Hepatocyte (in vitro differentiated cells): Measurements from ENCODE around the gene TBX15. TPM values are rescaled to one million over a fixed set of nuclear protein-coding genes. Genes with fewer than 3 reads are reported as not detected.

Experiments
- DNase-seq: peaks from one replicate; pipeline ENCODE4 v3.0.0-alpha.2; 2016; ENCODE audit warnings: low spot score
- H2AFZ ChIP-seq: fragments of 200-600 bp; sonication (generic); 2 replicates; pipeline ENCODE4 v1.6.0; 2016; ENCODE audit warnings: antibody characterized with exemption, mild to moderate bottlenecking
- H3K27ac ChIP-seq: fragments of 200-600 bp; sonication (generic); 2 replicates; pipeline ENCODE4 v1.5.1; 2016; ENCODE audit warnings: mild to moderate bottlenecking
- H3K27me3 ChIP-seq: fragments of 200-600 bp; sonication (generic); 2 replicates; pipeline ENCODE4 v1.6.1; 2016
- H3K36me3 ChIP-seq: fragments of 200-600 bp; sonication (generic); replicated peaks from 2 replicates; pipeline ENCODE4 v1.5.1; 2016; ENCODE audit warnings: low read depth; ENCODE audit not compliant: insufficient read depth
- H3K4me1 ChIP-seq: fragments of 200-600 bp; sonication (generic); 2 replicates; pipeline ENCODE4 v1.5.1; 2016; ENCODE audit warnings: mild to moderate bottlenecking, moderate library complexity; ENCODE audit not compliant: insufficient read depth
- H3K4me2 ChIP-seq: fragments of 200-600 bp; sonication (generic); 2 replicates; pipeline ENCODE4 v1.6.0; 2016
- H3K4me3 ChIP-seq: fragments of 200-600 bp; sonication (generic); 2 replicates; pipeline ENCODE4 v1.5.1; 2016; ENCODE audit warnings: mild to moderate bottlenecking
- H3K79me2 ChIP-seq: fragments of 200-600 bp; sonication (generic); 2 replicates; pipeline ENCODE4 v1.6.0; 2017; ENCODE audit warnings: mild to moderate bottlenecking
- H3K9me2 ChIP-seq: fragments of 200-600 bp; sonication (generic); replicated peaks from 2 replicates; pipeline ENCODE4 v1.6.0; 2017; ENCODE audit warnings: mild to moderate bottlenecking; ENCODE audit not compliant: insufficient read depth
- H3K9me3 ChIP-seq: fragments of 200-600 bp; sonication (generic); 2 replicates; pipeline ENCODE4 v1.5.1; 2016; ENCODE audit warnings: low read depth, mild to moderate bottlenecking
- H4K20me1 ChIP-seq: fragments of 200-600 bp; sonication (generic); 2 replicates; pipeline ENCODE4 v1.6.0; 2016; ENCODE audit warnings: mild to moderate bottlenecking; ENCODE audit not compliant: insufficient read depth, poor library complexity, severe bottlenecking
- CTCF ChIP-seq: fragments of 200-600 bp; sonication (generic); IDR thresholded peaks from 2 replicates; pipeline ENCODE4 v1.5.1; 2016; ENCODE audit warnings: antibody characterized with exemption, mild to moderate bottlenecking; ENCODE audit not compliant: poor library complexity
- EZH2 ChIP-seq: fragments of 200-600 bp; sonication (generic); IDR thresholded peaks from 2 replicates; pipeline ENCODE4 v1.6.1; 2016; ENCODE audit warnings: antibody characterized with exemption, mild to moderate bottlenecking, borderline replicate concordance
- EZH2phosphoT487 ChIP-seq: fragments of 200-600 bp; sonication (generic); IDR thresholded peaks from one replicate; pipeline ENCODE4 v1.6.1; 2018; ENCODE audit warnings: antibody characterized with exemption, mild to moderate bottlenecking, low read depth, moderate library complexity; ENCODE audit not compliant: unreplicated experiment, severe bottlenecking
- WGBS: methylation state at CpG from one replicate; pipeline ENCODE4 v1.1.6; 2016; ENCODE audit warnings: low lambda C conversion rate; ENCODE audit errors: missing lambda C conversion rate; 5-methylcytosine and 5-hydroxymethylcytosine counted together
- polyA plus RNA-seq: library from polyadenylated mRNA; unstranded; fragments of >200 nt; fragmentation: Nextera tagmentation; extraction: Ambion mirVana; gene quantifications from 2 replicates; pipeline ENCODE4 v1.2.1, GENCODE V29; 2016
- total RNA-seq: library from RNA; depleted of rRNA; stranded (reverse); fragments of >200 nt; gene quantifications from 2 replicates; pipeline ENCODE4 v1.2.3, GENCODE V29; 2014

Gene TBX15
- total and polyA plus RNA-seq, 2 experiments from 2014 or later: 1.6 to 3.8 TPM

DNA sequence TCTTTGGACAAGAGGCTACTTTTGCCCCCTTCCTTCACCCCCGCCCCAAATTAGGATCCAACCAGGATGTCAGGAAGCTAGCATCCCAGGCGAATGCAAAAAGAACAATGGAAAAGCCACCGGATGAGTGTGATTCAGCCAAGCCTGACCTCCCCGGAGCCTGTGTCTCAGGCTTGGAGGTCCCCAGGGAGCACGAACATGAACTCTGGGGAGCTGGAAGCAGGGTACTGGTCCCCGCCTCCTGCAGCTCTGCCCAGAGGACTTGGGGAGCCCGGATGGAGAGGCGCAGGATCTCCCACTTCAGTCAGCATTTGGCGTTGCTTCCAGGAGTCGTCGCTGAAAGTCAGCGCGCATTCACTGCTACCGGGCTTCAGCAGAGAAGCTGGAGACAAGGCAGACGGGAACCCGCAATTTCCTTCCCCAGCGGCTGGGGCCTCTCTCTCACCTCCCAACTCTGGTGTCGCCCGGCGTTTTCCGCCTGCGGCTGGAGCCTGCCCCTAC is 1.8 kb upstream of the TBX15 start:
- peaks cover 99% of the 10 kb centered on the region for H3K27me3 ChIP-seq

GRCh38 chr1:118989006-118989815 is 1.1 kb upstream of the TBX15 start:
- H3K4me1 ChIP-seq: peaks cover 15% of the 10 kb centered on the region
- no peaks in the 10 kb centered on the region for H3K9me2 ChIP-seq
- H3K9me3 ChIP-seq: no peaks in the 10 kb centered on the region
- no peak for DNase-seq
- peak; percentile 93 for TF ChIP-seq EZH2
- no peak for TF ChIP-seq CTCF
- TF ChIP-seq EZH2phosphoT487: peak; percentile 68
- no peak overlapping the region for H3K27ac ChIP-seq
- H2AFZ ChIP-seq: peak overlapping the region; percentile 84
- H4K20me1 ChIP-seq: no peaks in the 10 kb centered on the region
- H3K27me3 ChIP-seq: peaks cover 99% of the 10 kb centered on the region
- H3K4me2 ChIP-seq: peak overlapping the region; percentile 81
- 21% methylated on average over 44 of the region's 44 CpGs for WGBS
- no peaks in the 10 kb centered on the region for H3K36me3 ChIP-seq
- H3K79me2 ChIP-seq: peaks cover 13% of the 10 kb centered on the region
- H3K4me3 ChIP-seq: no peak overlapping the region

More for the DNA sequence above, 1.8 kb upstream of the TBX15 start:
- Histone ChIP-seq H2AFZ (no peak overlapping the region), H3K9me3 (no peaks in the 10 kb centered on the region), H3K4me2 (peak overlapping the region; percentile 81), H4K20me1 (no peaks in the 10 kb centered on the region), H3K27ac (no peak overlapping the region), H3K4me1 (peaks cover 12% of the 10 kb centered on the region), H3K4me3 (no peak overlapping the region), H3K79me2 (peaks cover 13% of the 10 kb centered on the region), H3K36me3 (no peaks in the 10 kb centered on the region), H3K9me2 (no peaks in the 10 kb centered on the region)
- TF ChIP-seq EZH2phosphoT487: no peak
- TF ChIP-seq CTCF: no peak
- TF ChIP-seq EZH2: no peak
- DNase-seq: no peak
- 41% methylated on average over 22 of the region's 22 CpGs for WGBS

GRCh38 chr1:118987468-118988185 is 516 bp downstream of the TBX15 start:
- Histone ChIP-seq H3K4me1 (peaks cover 15% of the 10 kb centered on the region), H3K27ac (peak overlapping the region; percentile 52), H3K27me3 (peaks cover 99% of the 10 kb centered on the region), H3K9me2 (no peaks in the 10 kb centered on the region), H3K4me2 (peak overlapping the region; percentile 81), H3K79me2 (peaks cover 13% of the 10 kb centered on the region), H2AFZ (peak overlapping the region; percentile 84), H3K9me3 (no peaks in the 10 kb centered on the region), H4K20me1 (no peaks in the 10 kb centered on the region), H3K4me3 (peak overlapping the region; percentile 24), H3K36me3 (no peaks in the 10 kb centered on the region)
- peak; percentile 66 for DNase-seq
- TF ChIP-seq EZH2phosphoT487: peak; percentile 86
- TF ChIP-seq CTCF: no peak
- TF ChIP-seq EZH2: peak; percentile 88
- WGBS: under 1% methylated on average over 59 of the region's 65 CpGs
